ENCODE measurements around the gene CDK16.

The CDK16 gene

DNA sequence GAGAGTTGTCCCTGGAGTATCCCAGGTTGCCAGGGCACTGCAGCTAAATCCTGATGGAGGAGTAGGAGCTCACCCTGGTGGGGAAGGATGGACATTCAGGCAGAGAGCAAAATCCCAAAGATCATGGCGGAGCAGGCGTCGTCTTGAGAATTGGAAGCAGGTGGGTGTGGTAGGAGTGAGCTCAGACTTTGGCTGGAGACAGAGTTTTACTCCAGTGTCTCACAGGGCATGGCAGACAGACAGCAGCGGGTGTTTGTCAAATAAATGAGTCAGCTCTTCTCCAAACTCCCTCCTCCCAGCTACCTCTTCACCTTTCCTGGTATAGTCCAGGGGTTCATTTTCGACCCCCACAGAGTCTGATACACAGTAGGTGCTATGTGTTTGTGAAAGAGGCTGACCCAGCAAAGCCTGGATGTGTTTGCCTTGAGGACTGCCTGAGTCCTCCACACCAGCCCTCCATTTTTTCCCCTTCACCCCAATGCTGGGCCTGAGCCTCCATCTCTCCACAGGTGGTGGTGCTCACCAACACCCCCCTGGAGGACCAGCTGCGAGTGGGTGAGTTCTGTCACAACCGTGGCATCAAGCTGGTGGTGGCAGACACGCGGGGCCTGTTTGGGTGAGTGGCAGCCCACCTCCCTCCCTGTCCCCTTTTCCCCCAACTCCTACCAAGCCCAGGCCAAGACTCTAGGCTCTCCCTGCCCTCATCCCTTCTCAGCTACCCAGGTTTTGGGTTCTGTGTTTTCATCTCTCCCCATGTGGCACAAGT, 17.9 kb upstream of the CDK16 start:
- H3K4me3 ChIP-seq (ENCODE audit: low read depth, low read length), result no peak overlapping the region
- no peak for DNase-seq (ENCODE audit: low read depth)
- TF ChIP-seq, protein P1, sequence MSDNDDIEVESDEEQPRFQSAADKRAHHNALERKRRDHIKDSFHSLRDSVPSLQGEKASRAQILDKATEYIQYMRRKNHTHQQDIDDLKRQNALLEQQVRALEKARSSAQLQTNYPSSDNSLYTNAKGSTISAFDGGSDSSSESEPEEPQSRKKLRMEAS (IDR thresholded peaks at IDR 0.05; ENCODE audit: low read depth, low read length), result no peak
- TF ChIP-seq, protein P2, sequence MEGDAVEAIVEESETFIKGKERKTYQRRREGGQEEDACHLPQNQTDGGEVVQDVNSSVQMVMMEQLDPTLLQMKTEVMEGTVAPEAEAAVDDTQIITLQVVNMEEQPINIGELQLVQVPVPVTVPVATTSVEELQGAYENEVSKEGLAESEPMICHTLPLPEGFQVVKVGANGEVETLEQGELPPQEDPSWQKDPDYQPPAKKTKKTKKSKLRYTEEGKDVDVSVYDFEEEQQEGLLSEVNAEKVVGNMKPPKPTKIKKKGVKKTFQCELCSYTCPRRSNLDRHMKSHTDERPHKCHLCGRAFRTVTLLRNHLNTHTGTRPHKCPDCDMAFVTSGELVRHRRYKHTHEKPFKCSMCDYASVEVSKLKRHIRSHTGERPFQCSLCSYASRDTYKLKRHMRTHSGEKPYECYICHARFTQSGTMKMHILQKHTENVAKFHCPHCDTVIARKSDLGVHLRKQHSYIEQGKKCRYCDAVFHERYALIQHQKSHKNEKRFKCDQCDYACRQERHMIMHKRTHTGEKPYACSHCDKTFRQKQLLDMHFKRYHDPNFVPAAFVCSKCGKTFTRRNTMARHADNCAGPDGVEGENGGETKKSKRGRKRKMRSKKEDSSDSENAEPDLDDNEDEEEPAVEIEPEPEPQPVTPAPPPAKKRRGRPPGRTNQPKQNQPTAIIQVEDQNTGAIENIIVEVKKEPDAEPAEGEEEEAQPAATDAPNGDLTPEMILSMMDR (IDR thresholded peaks at IDR 0.05; ENCODE audit: low read depth, low read length), result no peak
- TF ChIP-seq POLR2A (IDR thresholded peaks at IDR 0.05; ENCODE audit: extremely low read depth, insufficient read length), result no peak
- no peak for TF ChIP-seq MYC (IDR thresholded peaks at IDR 0.05; ENCODE audit: low read depth, low read length)

DNA sequence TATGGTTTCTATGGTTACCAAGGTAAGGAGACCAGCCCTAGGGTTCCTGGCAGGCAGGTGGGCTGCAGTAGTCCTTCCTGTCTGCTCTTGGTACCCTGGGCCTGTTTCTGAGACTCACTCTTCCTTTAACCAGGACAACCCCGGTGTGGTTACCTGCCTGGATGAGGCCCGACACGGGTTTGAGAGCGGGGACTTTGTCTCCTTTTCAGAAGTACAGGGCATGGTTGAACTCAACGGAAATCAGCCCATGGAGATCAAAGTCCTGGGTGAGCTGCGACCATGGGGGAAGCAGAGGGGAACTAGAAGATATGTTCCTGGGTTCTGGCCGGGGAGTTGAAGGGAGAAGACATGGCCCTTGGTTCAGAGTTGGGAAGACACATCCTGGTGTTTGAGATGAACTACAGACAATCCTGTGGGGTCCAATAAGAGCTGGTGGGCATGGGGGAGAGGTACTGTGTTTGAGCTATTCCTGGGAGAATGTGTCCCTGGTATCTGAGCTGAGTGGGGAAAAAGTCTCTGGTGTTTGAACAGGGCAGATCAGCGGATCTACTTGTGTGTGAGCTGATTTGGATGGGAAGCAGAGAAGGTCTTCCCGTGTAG, 17.0 kb upstream of the CDK16 start:
- no peak overlapping the region for H3K4me3 ChIP-seq (ENCODE audit: low read depth, low read length)
- DNase-seq (ENCODE audit: low read depth), result no peak
- TF ChIP-seq, protein P1 (IDR thresholded peaks at IDR 0.05; ENCODE audit: low read depth, low read length), result no peak
- TF ChIP-seq MYC (IDR thresholded peaks at IDR 0.05; ENCODE audit: low read depth, low read length) (no peak), POLR2A (IDR thresholded peaks at IDR 0.05; ENCODE audit: extremely low read depth, insufficient read length) (no peak)
- TF ChIP-seq, protein P2 (IDR thresholded peaks at IDR 0.05; ENCODE audit: low read depth, low read length), result no peak

DNA sequence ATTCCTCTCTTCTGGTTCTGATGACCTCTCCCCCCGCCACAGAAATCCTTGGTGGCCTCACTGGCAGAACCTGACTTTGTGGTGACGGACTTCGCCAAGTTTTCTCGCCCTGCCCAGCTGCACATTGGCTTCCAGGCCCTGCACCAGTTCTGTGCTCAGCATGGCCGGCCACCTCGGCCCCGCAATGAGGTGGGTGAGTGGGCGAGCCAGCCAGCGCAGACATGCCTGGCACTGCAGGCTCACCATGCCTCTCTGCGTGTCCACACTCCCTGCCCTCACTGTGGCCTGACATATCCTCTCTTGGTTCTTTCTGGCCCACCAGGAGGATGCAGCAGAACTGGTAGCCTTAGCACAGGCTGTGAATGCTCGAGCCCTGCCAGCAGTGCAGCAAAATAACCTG, 16.2 kb upstream of the CDK16 start:
- no peak overlapping the region for H3K4me3 ChIP-seq (ENCODE audit: low read depth, low read length)
- no peak for DNase-seq (ENCODE audit: low read depth)
- TF ChIP-seq, protein P2 (IDR thresholded peaks at IDR 0.05; ENCODE audit: low read depth, low read length), result no peak
- no peak for TF ChIP-seq MYC (IDR thresholded peaks at IDR 0.05; ENCODE audit: low read depth, low read length)
- no peak for TF ChIP-seq POLR2A (IDR thresholded peaks at IDR 0.05; ENCODE audit: extremely low read depth, insufficient read length)
- TF ChIP-seq, protein P1 (IDR thresholded peaks at IDR 0.05; ENCODE audit: low read depth, low read length), result no peak

DNA sequence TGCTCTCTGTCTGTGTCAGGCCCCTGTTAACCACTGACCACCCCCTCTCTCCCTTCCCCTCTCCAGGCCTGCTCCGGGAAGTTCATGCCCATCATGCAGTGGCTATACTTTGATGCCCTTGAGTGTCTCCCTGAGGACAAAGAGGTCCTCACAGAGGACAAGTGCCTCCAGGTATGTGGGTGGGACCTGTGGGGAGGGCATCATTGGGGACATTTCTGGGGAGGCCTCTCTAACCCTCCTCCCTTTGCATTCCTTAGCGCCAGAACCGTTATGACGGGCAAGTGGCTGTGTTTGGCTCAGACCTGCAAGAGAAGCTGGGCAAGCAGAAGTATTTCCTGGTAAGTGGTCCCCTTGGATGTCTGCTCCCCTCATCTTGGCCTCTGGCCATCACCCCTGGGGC, 15.6 kb upstream of the CDK16 start:
- no peak overlapping the region for H3K4me3 ChIP-seq (ENCODE audit: low read depth, low read length)
- no peak for DNase-seq (ENCODE audit: low read depth)
- TF ChIP-seq MYC (IDR thresholded peaks at IDR 0.05; ENCODE audit: low read depth, low read length) (no peak), POLR2A (IDR thresholded peaks at IDR 0.05; ENCODE audit: extremely low read depth, insufficient read length) (no peak)
- TF ChIP-seq, protein P1 (IDR thresholded peaks at IDR 0.05; ENCODE audit: low read depth, low read length), result no peak
- TF ChIP-seq, protein P2 (IDR thresholded peaks at IDR 0.05; ENCODE audit: low read depth, low read length), result no peak

DNA sequence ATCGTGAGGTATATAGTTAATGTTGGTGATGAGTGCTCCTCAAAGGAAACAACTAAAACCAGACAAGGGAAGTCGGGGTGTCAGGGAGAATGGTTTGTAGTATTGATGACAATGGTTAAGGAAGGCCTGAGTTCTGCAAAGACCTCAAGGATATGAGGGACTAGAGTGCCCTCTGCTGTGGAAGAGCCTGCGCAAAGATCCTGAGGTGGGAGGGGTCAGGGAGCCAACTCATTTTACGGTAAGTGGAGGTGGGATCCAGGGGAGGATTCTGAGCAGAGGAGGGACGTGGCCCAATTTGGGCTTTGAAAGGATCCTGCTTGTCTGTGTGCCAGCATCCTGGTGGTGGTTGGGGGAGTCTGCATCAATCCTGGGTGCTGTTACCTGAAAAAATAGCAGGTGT, 13.5 kb upstream of the CDK16 start:
- no peak overlapping the region for H3K4me3 ChIP-seq (ENCODE audit: low read depth, low read length)
- TF ChIP-seq, protein P1 (IDR thresholded peaks at IDR 0.05; ENCODE audit: low read depth, low read length), result no peak
- TF ChIP-seq MYC (IDR thresholded peaks at IDR 0.05; ENCODE audit: low read depth, low read length) (no peak), POLR2A (IDR thresholded peaks at IDR 0.05; ENCODE audit: extremely low read depth, insufficient read length) (no peak)
- TF ChIP-seq, protein P2 (IDR thresholded peaks at IDR 0.05; ENCODE audit: low read depth, low read length), result no peak
- DNase-seq (ENCODE audit: low read depth), result no peak
